OCI-LY7 (cell line): Measurements from ENCODE around the gene WDR5. TPM values are rescaled to one million over a fixed set of nuclear protein-coding genes. Genes with fewer than 3 reads are reported as not detected.

Experiments used
- BruUV-seq: library from RNA; stranded (reverse); fragments of 400-500 nt; replicated peaks from 2 replicates; lab custom pipeline; 2021; lab: Mats Ljungman, UMichigan
- CTCF ChIA-PET: fragments of 300-600 bp; sonication (Branson Sonifier 250); formaldehyde crosslinking; loops from one replicate; lab custom pipeline; 2022; ENCODE audit warnings: antibody characterized with exemption; ENCODE audit not compliant: unreplicated experiment; lab: Charles Lee
- POLR2A ChIA-PET: fragments of 300-600 bp; sonication (Branson Sonifier 250); formaldehyde crosslinking; loops from one replicate; lab custom pipeline; 2022; ENCODE audit warnings: antibody characterized with exemption; lab: Charles Lee
- DNase-seq: peaks from one replicate; pipeline ENCODE4 v3.0.0-alpha.2; 2015; ENCODE audit warnings: low spot score
- H2AFZ ChIP-seq: fragments of 200-600 bp; sonication (generic), shearing (Covaris generic); 2 replicates; pipeline ENCODE4 v1.6.1; 2014; ENCODE audit warnings: mild to moderate bottlenecking, antibody characterized with exemption, low read length, moderate library complexity
- H3K27ac ChIP-seq: fragments of 200-600 bp; sonication (generic); 2 replicates; pipeline ENCODE4 v1.5.1; 2014; ENCODE audit warnings: mixed run types, low read depth, mild to moderate bottlenecking, moderate library complexity, low read length, inconsistent platforms; ENCODE audit not compliant: poor library complexity, severe bottlenecking
- H3K36me3 ChIP-seq: fragments of 200-600 bp; sonication (generic); 2 replicates; pipeline ENCODE4 v1.6.1; 2014; ENCODE audit warnings: mild to moderate bottlenecking, antibody characterized with exemption, low read length, moderate library complexity, mixed read lengths; ENCODE audit not compliant: insufficient read depth
- H3K4me1 ChIP-seq: fragments of 200-600 bp; sonication (generic); 2 replicates; pipeline ENCODE4 v1.5.1; 2014; ENCODE audit warnings: mild to moderate bottlenecking, low read length; ENCODE audit not compliant: insufficient read depth, poor library complexity, severe bottlenecking
- H3K4me2 ChIP-seq: fragments of 200-600 bp; sonication (generic); 2 replicates; pipeline ENCODE4 v1.6.1; 2014; ENCODE audit warnings: mild to moderate bottlenecking, low read length
- H3K4me3 ChIP-seq: fragments of 200-600 bp; sonication (generic); 2 replicates; pipeline ENCODE4 v1.5.1; 2014; ENCODE audit warnings: mild to moderate bottlenecking, low read depth, low read length; ENCODE audit not compliant: poor library complexity, severe bottlenecking
- H3K79me2 ChIP-seq: fragments of 200-600 bp; sonication (generic); 2 replicates; pipeline ENCODE4 v1.6.1; 2016; ENCODE audit warnings: low read depth, mild to moderate bottlenecking, low read length, moderate library complexity, mixed read lengths; ENCODE audit not compliant: insufficient read depth
- H3K9me2 ChIP-seq: fragments of 200-600 bp; sonication (generic); 2 replicates; pipeline ENCODE4 v1.6.1; 2016; ENCODE audit warnings: mild to moderate bottlenecking, low read length, mixed read lengths; ENCODE audit not compliant: insufficient read depth
- H3K9me3 ChIP-seq: fragments of 200-600 bp; sonication (generic); 2 replicates; pipeline ENCODE4 v1.6.1; 2014; ENCODE audit warnings: mild to moderate bottlenecking, mixed run types, low read length, mixed read lengths
- H4K20me1 ChIP-seq: fragments of 200-600 bp; sonication (generic); 2 replicates; pipeline ENCODE4 v1.6.1; 2014; ENCODE audit warnings: mild to moderate bottlenecking, antibody characterized with exemption, low read length, moderate library complexity, mixed read lengths; ENCODE audit not compliant: insufficient read depth
- EZH2phosphoT487 ChIP-seq: fragments of 200-600 bp; sonication (generic); IDR thresholded peaks from 2 replicates; pipeline ENCODE4 v1.6.1; 2018; ENCODE audit warnings: low read depth, borderline replicate concordance, mild to moderate bottlenecking, mixed run types, antibody characterized with exemption, low read length, moderate library complexity, mixed read lengths
- intact Hi-C: fragments of 100-400 bp; cut with micrococcal nuclease; formaldehyde crosslinking; loops from one replicate; pipeline ENCODE4 v1.10.0; 2022; ENCODE audit not compliant: unreplicated experiment
- total RNA-seq, 2 experiments: library from RNA; depleted of rRNA in 1 of 2; stranded (reverse); fragments of >200 nt in 1 of 2; shearing (Covaris generic) in 1 of 2; gene quantifications; 2 replicates each; pipeline ENCODE4 v1.2.3, GENCODE V29; 2014 to 2022
- TF ChIP-seq, protein P1 (sequence below): fragments of 200-600 bp; sonication (generic); conservative IDR thresholded peaks from 2 replicates; pipeline ENCODE4 v1.5.1; 2014; ENCODE audit warnings: mild to moderate bottlenecking, antibody characterized with exemption, low read length, moderate library complexity, mixed read lengths

WDR5 gene
- total RNA-seq, 2 experiments from 2014 or later = 32.5 to 44.6 TPM

DNA sequence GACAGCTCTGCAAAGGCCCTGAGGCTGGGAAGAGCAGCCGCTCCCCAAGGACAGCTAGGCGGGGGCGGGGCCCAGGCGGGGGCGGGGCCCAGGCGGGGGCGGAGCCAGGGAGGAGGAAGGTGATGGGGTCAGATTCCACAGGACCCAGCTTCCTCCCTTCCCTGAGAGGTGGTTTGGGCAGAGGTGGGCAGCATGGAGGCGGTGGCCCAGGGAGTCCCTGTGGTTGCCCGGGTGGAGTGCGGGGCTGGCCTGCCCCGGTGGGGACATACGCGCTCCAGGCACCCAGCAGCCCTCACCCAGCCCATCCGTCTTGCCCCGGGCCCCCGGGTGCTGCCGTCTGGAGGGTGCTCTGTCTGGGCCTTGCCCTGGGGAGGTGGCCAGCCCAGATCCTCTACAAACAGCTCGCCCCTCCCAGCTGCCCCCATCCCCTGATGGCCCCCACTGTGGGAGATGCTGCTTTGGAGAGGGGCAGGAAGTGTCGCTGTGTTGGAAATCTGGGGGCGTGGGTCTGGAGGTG, 39.5 kb downstream of the WDR5 start:
- CTCF ChIA-PET = no interaction called here
- POLR2A ChIA-PET = interaction anchor here (0.6 to 0.7 kb wide), 3 partner anchors 205 to 1339 kb away, joined by 3 to 4 read pairs (median 3); no protein-coding TSS in a partner anchor
- Histone ChIP-seq H3K27ac (no peak overlapping the region), H4K20me1 (no peaks in the 10 kb centered on the region), H3K4me1 (peaks cover 18% of the 10 kb centered on the region), H3K79me2 (no peaks in the 10 kb centered on the region), H3K9me3 (no peaks in the 10 kb centered on the region), H3K4me2 (peak overlapping the region; percentile 47; the same call in 1 of the 2 replicates), H2AFZ (no peak overlapping the region), H3K9me2 (no peaks in the 10 kb centered on the region), H3K36me3 (no peaks in the 10 kb centered on the region), H3K4me3 (peak overlapping the region; percentile 42)
- DNase-seq = peak; percentile 57
- TF ChIP-seq EZH2phosphoT487 = no peak
- TF ChIP-seq, protein P1, sequence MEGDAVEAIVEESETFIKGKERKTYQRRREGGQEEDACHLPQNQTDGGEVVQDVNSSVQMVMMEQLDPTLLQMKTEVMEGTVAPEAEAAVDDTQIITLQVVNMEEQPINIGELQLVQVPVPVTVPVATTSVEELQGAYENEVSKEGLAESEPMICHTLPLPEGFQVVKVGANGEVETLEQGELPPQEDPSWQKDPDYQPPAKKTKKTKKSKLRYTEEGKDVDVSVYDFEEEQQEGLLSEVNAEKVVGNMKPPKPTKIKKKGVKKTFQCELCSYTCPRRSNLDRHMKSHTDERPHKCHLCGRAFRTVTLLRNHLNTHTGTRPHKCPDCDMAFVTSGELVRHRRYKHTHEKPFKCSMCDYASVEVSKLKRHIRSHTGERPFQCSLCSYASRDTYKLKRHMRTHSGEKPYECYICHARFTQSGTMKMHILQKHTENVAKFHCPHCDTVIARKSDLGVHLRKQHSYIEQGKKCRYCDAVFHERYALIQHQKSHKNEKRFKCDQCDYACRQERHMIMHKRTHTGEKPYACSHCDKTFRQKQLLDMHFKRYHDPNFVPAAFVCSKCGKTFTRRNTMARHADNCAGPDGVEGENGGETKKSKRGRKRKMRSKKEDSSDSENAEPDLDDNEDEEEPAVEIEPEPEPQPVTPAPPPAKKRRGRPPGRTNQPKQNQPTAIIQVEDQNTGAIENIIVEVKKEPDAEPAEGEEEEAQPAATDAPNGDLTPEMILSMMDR = no peak
- intact Hi-C loops = no loop called here
- no TSS peak for BruUV-seq

DNA sequence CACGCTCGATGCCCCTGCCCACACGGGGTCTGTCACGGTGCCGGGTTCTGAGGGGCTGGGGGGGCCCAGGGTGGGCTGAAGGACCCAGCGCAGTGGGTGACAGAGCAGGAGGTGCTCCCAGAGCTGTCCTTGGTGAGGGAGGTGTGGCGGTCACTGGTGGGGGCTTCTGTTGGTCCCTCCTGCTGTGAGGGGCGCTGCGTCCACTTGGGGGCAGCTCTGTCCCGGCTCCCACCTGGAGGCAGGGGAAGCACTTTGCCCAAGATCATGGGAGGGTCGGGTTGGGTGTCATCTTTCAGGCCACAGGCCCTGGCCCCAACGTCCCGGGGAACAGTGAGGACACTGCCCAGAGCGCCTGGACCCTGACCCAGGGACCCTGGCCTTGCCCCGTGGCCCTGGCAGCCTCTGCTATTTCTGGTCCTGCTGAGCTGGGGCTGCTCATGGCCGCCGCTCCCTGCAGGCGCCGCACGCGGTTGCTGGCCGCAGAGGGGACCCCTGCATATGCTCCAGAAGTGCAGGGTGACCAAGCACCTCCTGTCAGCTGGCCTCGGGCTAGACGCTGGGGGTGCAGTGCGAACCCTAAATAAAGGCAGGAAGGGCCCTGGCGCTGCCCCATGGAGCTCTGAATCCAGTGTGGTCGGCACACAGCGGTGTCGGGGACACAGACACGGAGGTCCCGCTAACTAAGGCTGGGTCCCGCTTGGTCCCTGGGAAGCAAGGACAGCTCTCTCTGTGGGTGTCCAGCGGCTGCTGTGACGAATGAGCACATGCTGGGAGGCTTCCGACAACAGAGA, 40.1 kb downstream of the WDR5 start:
- BruUV-seq = no TSS peak
- Histone ChIP-seq H3K4me2 (peak overlapping the region; percentile 47; the same call in 1 of the 2 replicates), H3K27ac (no peak overlapping the region), H3K4me3 (no peak overlapping the region), H3K9me3 (no peaks in the 10 kb centered on the region), H2AFZ (no peak overlapping the region), H3K9me2 (no peaks in the 10 kb centered on the region), H3K36me3 (no peaks in the 10 kb centered on the region), H3K4me1 (peaks cover 18% of the 10 kb centered on the region), H4K20me1 (no peaks in the 10 kb centered on the region), H3K79me2 (no peaks in the 10 kb centered on the region)
- TF ChIP-seq EZH2phosphoT487 = no peak
- TF ChIP-seq, protein P1 = no peak
- DNase-seq = no peak
- POLR2A ChIA-PET = no interaction called here
- intact Hi-C loops = no loop called here
- CTCF ChIA-PET = no interaction called here

DNA sequence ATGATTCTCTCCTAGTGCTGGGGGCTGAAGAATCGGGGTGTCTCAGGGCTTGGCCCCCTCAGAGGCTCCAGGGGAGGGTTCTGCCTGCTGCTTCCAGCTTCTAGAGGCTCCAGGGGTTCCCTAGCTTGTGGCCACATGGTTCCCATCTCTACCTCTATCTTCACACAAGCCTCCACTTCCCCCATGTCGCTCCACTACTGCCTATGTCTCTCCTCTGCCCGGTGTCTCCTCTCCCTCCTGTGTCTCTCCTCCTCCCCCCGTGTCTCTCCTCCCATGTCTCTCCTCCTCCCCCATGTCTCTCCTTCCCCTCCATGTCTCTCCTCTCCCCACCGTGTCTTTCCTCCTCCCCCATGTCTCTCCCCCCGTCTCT, 40.7 kb downstream of the WDR5 start:
- Histone ChIP-seq H2AFZ (no peak overlapping the region), H3K4me3 (no peak overlapping the region), H3K4me2 (no peak overlapping the region), H3K9me2 (no peaks in the 10 kb centered on the region), H3K36me3 (no peaks in the 10 kb centered on the region), H3K27ac (no peak overlapping the region), H3K79me2 (no peaks in the 10 kb centered on the region), H3K4me1 (peaks cover 18% of the 10 kb centered on the region), H3K9me3 (no peaks in the 10 kb centered on the region), H4K20me1 (no peaks in the 10 kb centered on the region)
- intact Hi-C loops = no loop called here
- no TSS peak for BruUV-seq
- no peak for DNase-seq
- POLR2A ChIA-PET = no interaction called here
- TF ChIP-seq, protein P1 = no peak
- CTCF ChIA-PET = no interaction called here
